Iris pigment epithelial cell (primary cell): Measurements from ENCODE around the gene TULP4.

ENCODE experiments used
- DNase-seq: peaks from one replicate; pipeline ENCODE4 v3.0.0-alpha.2; 2011; ENCODE audit warnings: low read depth

Gene TULP4

GRCh38 chr6:158418501-158418900 is 106.2 kb downstream of the TULP4 start:
- peak; percentile 87 for DNase-seq

GRCh38 chr6:158419339-158419909 is 107.2 kb downstream of the TULP4 start:
- DNase-seq, result no peak

GRCh38 chr6:158421381-158421780 is 109.1 kb downstream of the TULP4 start:
- no peak for DNase-seq

GRCh38 chr6:158422629-158423238 is 110.5 kb downstream of the TULP4 start:
- no peak for DNase-seq

- DNase-seq, result no peak
These were observed 118.8 kb downstream of the TULP4 start for GRCh38 chr6:158431036-158431435.

GRCh38 chr6:158431560-158431959 is 119.3 kb downstream of the TULP4 start:
- no peak for DNase-seq

- DNase-seq, result no peak
These were observed 125.3 kb downstream of the TULP4 start for GRCh38 chr6:158437571-158437970.

GRCh38 chr6:158438226-158438625 is 126.0 kb downstream of the TULP4 start:
- DNase-seq, result no peak

- DNase-seq, result no peak
These were observed 127.0 kb downstream of the TULP4 start for GRCh38 chr6:158439255-158439654.

- DNase-seq, result peak; percentile 36
These were observed 129.5 kb downstream of the TULP4 start for GRCh38 chr6:158441716-158442215.

GRCh38 chr6:158442306-158442705 is 130.0 kb downstream of the TULP4 start:
- no peak for DNase-seq

GRCh38 chr6:158445426-158446085 is 133.3 kb downstream of the TULP4 start:
- peak; percentile 41 for DNase-seq

- DNase-seq, result no peak
These were observed 136.6 kb downstream of the TULP4 start for GRCh38 chr6:158448856-158449255.

GRCh38 chr6:158452191-158452590 is 139.9 kb downstream of the TULP4 start:
- no peak for DNase-seq

- no peak for DNase-seq
These were observed 144.9 kb downstream of the TULP4 start for GRCh38 chr6:158457131-158457530.

GRCh38 chr6:158457616-158458278 is 145.5 kb downstream of the TULP4 start:
- DNase-seq, result peak; percentile 52

GRCh38 chr6:158459726-158460125 is 147.5 kb downstream of the TULP4 start:
- DNase-seq, result no peak

- peak; percentile 84 for DNase-seq
These were observed 148.4 kb downstream of the TULP4 start for GRCh38 chr6:158460602-158461169.

GRCh38 chr6:158461954-158462353 is 149.7 kb downstream of the TULP4 start:
- peak; percentile 72 for DNase-seq

- DNase-seq, result no peak
These were observed 152.2 kb downstream of the TULP4 start for GRCh38 chr6:158464483-158464882.

GRCh38 chr6:158465257-158465656 is 153.0 kb downstream of the TULP4 start:
- DNase-seq, result no peak

- DNase-seq, result no peak
These were observed 153.5 kb downstream of the TULP4 start for GRCh38 chr6:158465747-158466146.
